HG02852 (cell line): ENCODE data around the gene HHLA2.

Experiments used
- ATAC-seq: cut with Tn5 transposase; IDR thresholded peaks from one replicate; pipeline ENCODE4 v1.9.1; 2021; ENCODE audit warnings: mild to moderate bottlenecking, moderate library complexity; ENCODE audit not compliant: unreplicated experiment

Gene HHLA2

GRCh38 chr3:108388136-108389132, 92.1 kb downstream of the HHLA2 start:
- ATAC-seq: peak; percentile 75

- no peak for ATAC-seq
Observed at GRCh38 chr3:108389372-108389771, 93.0 kb downstream of the HHLA2 start.

- no peak for ATAC-seq
Observed at GRCh38 chr3:108391917-108392593, 95.7 kb downstream of the HHLA2 start.

GRCh38 chr3:108393128-108393900, 97.0 kb downstream of the HHLA2 start:
- no peak for ATAC-seq

GRCh38 chr3:108394016-108394415, 97.7 kb downstream of the HHLA2 start:
- no peak for ATAC-seq

GRCh38 chr3:108394563-108394962, 98.2 kb downstream of the HHLA2 start:
- ATAC-seq: no peak

- ATAC-seq: no peak
Observed at GRCh38 chr3:108396336-108396735, 100.0 kb downstream of the HHLA2 start.

GRCh38 chr3:108398510-108398909, 102.2 kb downstream of the HHLA2 start:
- no peak for ATAC-seq

GRCh38 chr3:108401836-108402235, 105.5 kb downstream of the HHLA2 start:
- no peak for ATAC-seq

GRCh38 chr3:108403198-108403597, 106.8 kb downstream of the HHLA2 start:
- no peak for ATAC-seq

- ATAC-seq: no peak
Observed at GRCh38 chr3:108403686-108404345, 107.5 kb downstream of the HHLA2 start.

GRCh38 chr3:108404368-108404767, 108.0 kb downstream of the HHLA2 start:
- no peak for ATAC-seq

- peak; percentile 17 for ATAC-seq
Observed at GRCh38 chr3:108406063-108406660, 109.8 kb downstream of the HHLA2 start.

- ATAC-seq: peak; percentile 97
Observed at GRCh38 chr3:108406661-108407206, 110.4 kb downstream of the HHLA2 start.

- ATAC-seq: no peak
Observed at GRCh38 chr3:108407886-108408285, 111.5 kb downstream of the HHLA2 start.

- ATAC-seq: no peak
Observed at GRCh38 chr3:108408883-108409799, 112.8 kb downstream of the HHLA2 start.

GRCh38 chr3:108409800-108410178, 113.4 kb downstream of the HHLA2 start:
- no peak for ATAC-seq

- no peak for ATAC-seq
Observed at GRCh38 chr3:108410531-108410984, 114.2 kb downstream of the HHLA2 start.
